ENCODE data around the gene TSNAX.

Gene TSNAX

DNA sequence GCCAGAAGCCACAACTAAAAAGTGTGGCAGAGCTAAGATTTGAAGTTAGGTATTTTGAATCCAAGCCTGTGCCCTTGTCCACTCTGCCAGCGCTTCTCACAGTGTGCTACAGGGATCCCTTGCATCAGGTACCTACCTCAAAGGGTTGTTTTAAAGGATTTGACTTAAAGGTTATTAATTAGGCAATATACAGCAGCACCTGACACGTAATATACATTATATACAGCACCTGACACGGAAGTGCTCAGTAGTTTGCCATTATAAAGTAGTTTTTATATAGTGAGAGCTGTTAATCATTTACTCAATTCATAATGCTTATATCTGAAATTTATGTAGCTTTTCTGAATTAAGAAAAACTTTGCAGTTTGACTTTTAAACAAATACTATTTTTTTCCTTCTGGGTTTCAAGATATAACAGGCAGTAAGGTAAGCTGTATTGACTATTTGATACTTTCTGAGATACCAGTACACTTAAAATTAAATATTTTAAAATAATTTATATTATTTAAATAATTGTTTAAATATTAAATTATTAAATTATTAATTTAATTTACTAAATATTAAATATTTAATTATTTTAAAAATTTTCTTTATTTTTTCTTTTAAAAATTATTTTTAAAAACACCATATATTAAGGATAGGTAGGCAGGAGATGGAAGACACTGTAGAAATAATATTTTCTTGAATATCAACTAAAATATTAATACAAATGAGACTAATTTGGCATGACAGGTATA is 33.3 kb downstream of the TSNAX start:
- no peak overlapping the region for H2BK120ac ChIP-seq (ENCODE audit: low read depth, low read length)
- peaks cover 5% of the 10 kb centered on the region for H3K4me1 ChIP-seq (ENCODE audit: control insufficient read depth, insufficient read depth, low read depth, low read length)
- H4K8ac ChIP-seq (ENCODE audit: low read length) = no peak overlapping the region
- H2BK15ac ChIP-seq (ENCODE audit: low read depth, poor library complexity, severe bottlenecking) = no peak overlapping the region
- no peak overlapping the region for H3K4me3 ChIP-seq (ENCODE audit: insufficient read depth in 1 of 2, low read depth in 1 of 2, low read length in 2 of 2)
- H3K18ac ChIP-seq (ENCODE audit: low read depth in 1 of 2, low read length in 2 of 2) = no peak overlapping the region
- H3K14ac ChIP-seq (ENCODE audit: low read length in 2 of 2) = no peak overlapping the region
- H2BK5ac ChIP-seq (ENCODE audit: low read depth, low read length, poor library complexity, severe bottlenecking) = no peak overlapping the region
- H3K4ac ChIP-seq (ENCODE audit: low read depth in 1 of 2, low read length in 2 of 2) = no peak overlapping the region
- H3K9me3 ChIP-seq (ENCODE audit: control insufficient read depth, low read length) = no peaks in the 10 kb centered on the region
- H3K9ac ChIP-seq (ENCODE audit: low read length) = no peak overlapping the region
- no peak overlapping the region for H2AK5ac ChIP-seq (ENCODE audit: low read length, severe bottlenecking)
- no peak overlapping the region for H3K23ac ChIP-seq (ENCODE audit: low read length in 2 of 2)
- H4K91ac ChIP-seq (ENCODE audit: low read length) = no peak overlapping the region
- no peaks in the 10 kb centered on the region for H3K27me3 ChIP-seq (ENCODE audit: control insufficient read depth in 1 of 2, insufficient read depth in 1 of 2, low read length in 2 of 2)
- DNase-seq = no peak
- peaks cover 4 to 45% of the 10 kb centered on the region in 2 experiments for H3K36me3 ChIP-seq (ENCODE audit: control insufficient read depth in 1 of 2, insufficient read depth in 2 of 2, low read depth in 1 of 2, low read length in 2 of 2)
- H2AFZ ChIP-seq (ENCODE audit: low read depth, low read length) = no peak overlapping the region
- no peak overlapping the region for H3K4me2 ChIP-seq (ENCODE audit: low read length, poor library complexity, severe bottlenecking)
- WGBS = 100% methylated on average over 1 of the region's 3 CpGs
- no peak overlapping the region for H3K27ac ChIP-seq (ENCODE audit: low read length, poor library complexity, severe bottlenecking)
- no peak overlapping the region for H2BK12ac ChIP-seq (ENCODE audit: low read length in 2 of 2)
- peaks cover 9% of the 10 kb centered on the region for H3K79me1 ChIP-seq (replicated peaks; ENCODE audit: low read length, poor library complexity, severe bottlenecking)

DNA sequence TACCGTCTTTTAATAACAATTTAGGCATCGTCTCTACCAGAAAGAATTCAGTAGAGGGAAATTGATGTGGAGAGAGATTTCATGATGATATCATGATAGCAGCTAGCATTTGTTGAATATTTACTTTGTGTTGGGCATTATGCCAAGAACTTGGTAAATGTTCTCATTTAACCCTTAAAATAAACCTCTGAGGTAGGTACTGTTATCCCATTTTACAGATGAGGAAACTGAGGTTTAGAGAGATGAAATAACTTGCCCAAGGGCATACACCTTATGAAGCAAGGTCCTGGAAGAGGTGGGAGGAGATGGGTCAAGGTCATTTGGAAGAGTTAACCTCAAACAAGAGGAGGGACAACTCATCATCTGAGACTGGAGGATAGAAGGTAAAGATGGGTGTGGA is 34.8 kb downstream of the TSNAX start:
- no peak overlapping the region for H3K4me2 ChIP-seq (ENCODE audit: low read length, poor library complexity, severe bottlenecking)
- H3K18ac ChIP-seq (ENCODE audit: low read depth in 1 of 2, low read length in 2 of 2) = no peak overlapping the region
- H2AFZ ChIP-seq (ENCODE audit: low read depth, low read length) = no peak overlapping the region
- H4K91ac ChIP-seq (ENCODE audit: low read length) = no peak overlapping the region
- H2AK5ac ChIP-seq (ENCODE audit: low read length, severe bottlenecking) = no peak overlapping the region
- no peak overlapping the region for H2BK120ac ChIP-seq (ENCODE audit: low read depth, low read length)
- WGBS = 100% methylated on average over 2 of the region's 2 CpGs
- H3K79me1 ChIP-seq (replicated peaks; ENCODE audit: low read length, poor library complexity, severe bottlenecking) = peaks cover 8% of the 10 kb centered on the region
- no peak overlapping the region for H3K27ac ChIP-seq (ENCODE audit: low read length, poor library complexity, severe bottlenecking)
- no peak overlapping the region for H2BK15ac ChIP-seq (ENCODE audit: low read depth, poor library complexity, severe bottlenecking)
- no peak overlapping the region for H3K4ac ChIP-seq (ENCODE audit: low read depth in 1 of 2, low read length in 2 of 2)
- DNase-seq = no peak
- H3K14ac ChIP-seq (ENCODE audit: low read length in 2 of 2) = no peak overlapping the region
- H3K36me3 ChIP-seq (ENCODE audit: control insufficient read depth in 1 of 2, insufficient read depth in 2 of 2, low read depth in 1 of 2, low read length in 2 of 2) = peaks cover 6 to 55% of the 10 kb centered on the region in 2 experiments
- H2BK5ac ChIP-seq (ENCODE audit: low read depth, low read length, poor library complexity, severe bottlenecking) = no peak overlapping the region
- no peaks in the 10 kb centered on the region for H3K27me3 ChIP-seq (ENCODE audit: control insufficient read depth in 1 of 2, insufficient read depth in 1 of 2, low read length in 2 of 2)
- peaks cover 1% of the 10 kb centered on the region for H3K4me1 ChIP-seq (ENCODE audit: control insufficient read depth, insufficient read depth, low read depth, low read length)
- H3K23ac ChIP-seq (ENCODE audit: low read length in 2 of 2) = no peak overlapping the region
- no peak overlapping the region for H3K4me3 ChIP-seq (ENCODE audit: insufficient read depth in 1 of 2, low read depth in 1 of 2, low read length in 2 of 2)
- no peak overlapping the region for H4K8ac ChIP-seq (ENCODE audit: low read length)
- no peak overlapping the region for H3K9ac ChIP-seq (ENCODE audit: low read length)
- H2BK12ac ChIP-seq (ENCODE audit: low read length in 2 of 2) = no peak overlapping the region
- H3K9me3 ChIP-seq (ENCODE audit: control insufficient read depth, low read length) = no peaks in the 10 kb centered on the region

DNA sequence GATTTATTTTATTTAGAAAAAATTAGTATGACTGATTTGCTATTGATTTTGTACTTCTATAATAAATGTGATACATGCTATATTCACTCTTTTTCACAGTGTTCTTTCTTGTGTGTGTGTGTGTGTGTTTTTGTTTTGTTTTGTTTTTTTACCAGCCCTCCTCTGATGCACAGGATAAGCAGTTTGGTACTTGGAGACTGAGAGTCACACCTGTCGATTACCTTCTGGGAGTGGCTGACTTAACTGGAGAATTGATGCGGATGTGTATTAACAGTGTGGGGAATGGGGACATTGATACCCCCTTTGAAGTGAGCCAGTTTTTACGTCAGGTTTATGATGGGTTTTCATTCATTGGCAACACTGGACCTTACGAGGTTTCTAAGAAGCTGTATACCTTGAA is 35.9 kb downstream of the TSNAX start:
- H3K14ac ChIP-seq (ENCODE audit: low read length in 2 of 2) = no peak overlapping the region
- no peak overlapping the region for H2BK12ac ChIP-seq (ENCODE audit: low read length in 2 of 2)
- no peaks in the 10 kb centered on the region for H3K4me1 ChIP-seq (ENCODE audit: control insufficient read depth, insufficient read depth, low read depth, low read length)
- 96% methylated on average over 4 of the region's 4 CpGs for WGBS
- no peak overlapping the region for H2BK15ac ChIP-seq (ENCODE audit: low read depth, poor library complexity, severe bottlenecking)
- no peaks in the 10 kb centered on the region for H3K27me3 ChIP-seq (ENCODE audit: control insufficient read depth in 1 of 2, insufficient read depth in 1 of 2, low read length in 2 of 2)
- no peak overlapping the region for H2AK5ac ChIP-seq (ENCODE audit: low read length, severe bottlenecking)
- H2AFZ ChIP-seq (ENCODE audit: low read depth, low read length) = no peak overlapping the region
- no peak overlapping the region for H3K9ac ChIP-seq (ENCODE audit: low read length)
- no peak overlapping the region for H3K23ac ChIP-seq (ENCODE audit: low read length in 2 of 2)
- DNase-seq = no peak
- no peak overlapping the region for H2BK5ac ChIP-seq (ENCODE audit: low read depth, low read length, poor library complexity, severe bottlenecking)
- no peak overlapping the region for H3K18ac ChIP-seq (ENCODE audit: low read depth in 1 of 2, low read length in 2 of 2)
- H3K4me3 ChIP-seq (ENCODE audit: insufficient read depth in 1 of 2, low read depth in 1 of 2, low read length in 2 of 2) = no peak overlapping the region
- H3K4ac ChIP-seq (ENCODE audit: low read depth in 1 of 2, low read length in 2 of 2) = no peak overlapping the region
- no peak overlapping the region for H3K4me2 ChIP-seq (ENCODE audit: low read length, poor library complexity, severe bottlenecking)
- peaks cover 7% of the 10 kb centered on the region for H3K79me1 ChIP-seq (replicated peaks; ENCODE audit: low read length, poor library complexity, severe bottlenecking)
- H4K91ac ChIP-seq (ENCODE audit: low read length) = no peak overlapping the region
- H3K36me3 ChIP-seq (ENCODE audit: control insufficient read depth in 1 of 2, insufficient read depth in 2 of 2, low read depth in 1 of 2, low read length in 2 of 2) = peaks cover 6 to 55% of the 10 kb centered on the region in 2 experiments
- no peak overlapping the region for H2BK120ac ChIP-seq (ENCODE audit: low read depth, low read length)
- no peaks in the 10 kb centered on the region for H3K9me3 ChIP-seq (ENCODE audit: control insufficient read depth, low read length)
- no peak overlapping the region for H4K8ac ChIP-seq (ENCODE audit: low read length)
- no peak overlapping the region for H3K27ac ChIP-seq (ENCODE audit: low read length, poor library complexity, severe bottlenecking)

DNA sequence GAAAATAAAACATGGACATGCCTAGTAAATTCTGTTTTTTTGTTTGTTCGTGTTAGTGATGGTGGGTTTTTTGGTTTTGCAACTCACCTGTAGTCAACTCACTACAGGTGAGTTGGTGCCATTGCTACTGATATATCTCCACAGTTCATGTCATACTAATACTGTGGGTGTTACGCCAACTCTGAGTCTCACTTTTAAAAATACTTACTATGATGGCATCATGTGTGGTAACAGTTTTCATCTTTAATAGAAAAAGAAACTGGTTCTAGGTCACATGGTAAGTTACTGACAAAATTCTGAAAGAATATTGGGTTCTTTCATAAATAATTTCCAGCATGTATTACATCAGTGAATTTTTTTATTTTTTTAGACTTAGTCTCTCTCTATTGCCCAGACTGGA is 38.0 kb downstream of the TSNAX start:
- H3K23ac ChIP-seq (ENCODE audit: low read length in 2 of 2) = no peak overlapping the region
- H3K9me3 ChIP-seq (ENCODE audit: control insufficient read depth, low read length) = no peaks in the 10 kb centered on the region
- H3K9ac ChIP-seq (ENCODE audit: low read length) = no peak overlapping the region
- H2AK5ac ChIP-seq (ENCODE audit: low read length, severe bottlenecking) = no peak overlapping the region
- H3K36me3 ChIP-seq (ENCODE audit: control insufficient read depth in 1 of 2, insufficient read depth in 2 of 2, low read depth in 1 of 2, low read length in 2 of 2) = peaks cover 5 to 51% of the 10 kb centered on the region in 2 experiments
- no peaks in the 10 kb centered on the region for H3K27me3 ChIP-seq (ENCODE audit: control insufficient read depth in 1 of 2, insufficient read depth in 1 of 2, low read length in 2 of 2)
- H3K18ac ChIP-seq (ENCODE audit: low read depth in 1 of 2, low read length in 2 of 2) = no peak overlapping the region
- H4K8ac ChIP-seq (ENCODE audit: low read length) = no peak overlapping the region
- H4K91ac ChIP-seq (ENCODE audit: low read length) = no peak overlapping the region
- no peak overlapping the region for H3K14ac ChIP-seq (ENCODE audit: low read length in 2 of 2)
- H2BK120ac ChIP-seq (ENCODE audit: low read depth, low read length) = no peak overlapping the region
- H2BK5ac ChIP-seq (ENCODE audit: low read depth, low read length, poor library complexity, severe bottlenecking) = no peak overlapping the region
- H2BK12ac ChIP-seq (ENCODE audit: low read length in 2 of 2) = no peak overlapping the region
- H2BK15ac ChIP-seq (ENCODE audit: low read depth, poor library complexity, severe bottlenecking) = no peak overlapping the region
- WGBS = no CpG with 5 or more reads among the region's 2 CpGs
- no peak overlapping the region for H2AFZ ChIP-seq (ENCODE audit: low read depth, low read length)
- H3K4me2 ChIP-seq (ENCODE audit: low read length, poor library complexity, severe bottlenecking) = no peak overlapping the region
- H3K4me1 ChIP-seq (ENCODE audit: control insufficient read depth, insufficient read depth, low read depth, low read length) = no peaks in the 10 kb centered on the region
- H3K27ac ChIP-seq (ENCODE audit: low read length, poor library complexity, severe bottlenecking) = no peak overlapping the region
- no peak for DNase-seq
- H3K4me3 ChIP-seq (ENCODE audit: insufficient read depth in 1 of 2, low read depth in 1 of 2, low read length in 2 of 2) = no peak overlapping the region
- no peak overlapping the region for H3K4ac ChIP-seq (ENCODE audit: low read depth in 1 of 2, low read length in 2 of 2)
- H3K79me1 ChIP-seq (replicated peaks; ENCODE audit: low read length, poor library complexity, severe bottlenecking) = peaks cover 3% of the 10 kb centered on the region

Data from mesenchymal stem cell (in vitro differentiated cells and primary cell).